Panc1 (cell line): Measurements from ENCODE around the gene VTI1A. TPM values are rescaled to one million over a fixed set of nuclear protein-coding genes. Genes with fewer than 3 reads are reported as not detected.

Experiments used
- ATAC-seq: fragments of 200-7000 bp; cut with Tn5 transposase; 2 replicates; pipeline ENCODE4 v1.9.1; 2020; ENCODE audit warnings: mild to moderate bottlenecking, moderate library complexity
- BruUV-seq: library from RNA; stranded (reverse); fragments of 400-500 nt; replicated peaks from 2 replicates; lab custom pipeline; 2021; lab: Mats Ljungman, UMichigan
- CTCF ChIA-PET: fragments of 300-600 bp; sonication (Branson Sonifier 250); formaldehyde crosslinking; loops from one replicate; lab custom pipeline; 2022; ENCODE audit warnings: antibody characterized with exemption; lab: Charles Lee
- POLR2A ChIA-PET: fragments of 300-600 bp; sonication (Branson Sonifier 250); formaldehyde crosslinking; loops from one replicate; lab custom pipeline; 2022; ENCODE audit warnings: antibody characterized with exemption; lab: Charles Lee
- DNase-seq: peaks from one replicate; pipeline ENCODE4 v3.0.0-alpha.2; 2010; ENCODE audit warnings: low read depth, low spot score
- H3K27ac ChIP-seq: 2 replicates; pipeline ENCODE4 v1.5.1; 2011; ENCODE audit warnings: mild to moderate bottlenecking, low read length, inconsistent platforms
- H3K27me3 ChIP-seq: fragments of 200-500 bp; sonication (Bioruptor generic); 2 replicates; pipeline ENCODE4 v1.6.0; 2014; ENCODE audit warnings: low read length, inconsistent platforms; ENCODE audit not compliant: control insufficient read depth, insufficient read depth
- H3K36me3 ChIP-seq: fragments of 200-500 bp; sonication (Bioruptor generic); 2 replicates; pipeline ENCODE4 v1.5.1; 2014; ENCODE audit warnings: inconsistent platforms, mild to moderate bottlenecking, low read length, moderate library complexity; ENCODE audit not compliant: control insufficient read depth, insufficient read depth
- H3K4me1 ChIP-seq: 2 replicates; pipeline ENCODE4 v1.5.1; 2011; ENCODE audit warnings: inconsistent platforms, mild to moderate bottlenecking, low read length, moderate library complexity; ENCODE audit not compliant: control insufficient read depth, insufficient read depth
- H3K4me3 ChIP-seq, 2 experiments: 2 replicates each; pipeline ENCODE4 v1.5.1; 2011 to 2012; ENCODE audit warnings: low read depth in 2 of 2, low read length in 2 of 2, mild to moderate bottlenecking in 2 of 2, inconsistent platforms in 1 of 2, moderate library complexity in 1 of 2
- H3K9me3 ChIP-seq: fragments of 200-500 bp; sonication (Bioruptor generic); 2 replicates; pipeline ENCODE4 v1.5.1; 2014; ENCODE audit warnings: low read depth, mild to moderate bottlenecking, inconsistent platforms, low read length, moderate library complexity; ENCODE audit not compliant: control insufficient read depth, insufficient read depth
- CTCF ChIP-seq: fragments of 450-650 bp; IDR thresholded peaks from 2 replicates; pipeline ENCODE4 v1.5.1; 2017; ENCODE audit warnings: mild to moderate bottlenecking
- POLR2AphosphoS5 ChIP-seq: IDR thresholded peaks from 2 replicates; pipeline ENCODE4 v1.6.1; 2012; ENCODE audit warnings: mild to moderate bottlenecking, low read depth, low read length, moderate library complexity
- SIN3A ChIP-seq: IDR thresholded peaks from 2 replicates; pipeline ENCODE4 v1.6.1; 2012; ENCODE audit warnings: low read depth, mild to moderate bottlenecking, low read length, moderate library complexity, borderline replicate concordance; ENCODE audit not compliant: insufficient read depth
- TCF7L2 ChIP-seq: IDR thresholded peaks from 2 replicates; pipeline ENCODE4 v1.6.1; 2011; ENCODE audit warnings: mild to moderate bottlenecking, low read depth, low read length, inconsistent platforms
- in situ Hi-C: cut with HindIII; loops from 2 replicates; pipeline ENCODE4 v1.10.0; 2016; ENCODE audit warnings: low sequenced_read_pairs, low pct_unique_long_range_greater_than_20kb
- intact Hi-C: fragments of 100-400 bp; cut with micrococcal nuclease; formaldehyde crosslinking; loops from one replicate; pipeline ENCODE4 v1.10.0; 2022; ENCODE audit not compliant: unreplicated experiment
- total RNA-seq: library from RNA; stranded (reverse); gene quantifications from one replicate; pipeline ENCODE4 v1.2.1, GENCODE V29; 2021; ENCODE audit not compliant: unreplicated experiment
- TF ChIP-seq, protein P1 (sequence below), 2 experiments: IDR thresholded peaks; 2 replicates each; pipeline ENCODE4 v1.6.1; 2011 to 2012; ENCODE audit warnings: low read depth in 2 of 2, control low read depth in 1 of 2, low read length in 1 of 2, mild to moderate bottlenecking in 1 of 2, moderate library complexity in 1 of 2; ENCODE audit not compliant: insufficient read depth in 1 of 2

VTI1A gene
- total RNA-seq, 1 experiment from 2014 or later: 36.3 TPM

DNA sequence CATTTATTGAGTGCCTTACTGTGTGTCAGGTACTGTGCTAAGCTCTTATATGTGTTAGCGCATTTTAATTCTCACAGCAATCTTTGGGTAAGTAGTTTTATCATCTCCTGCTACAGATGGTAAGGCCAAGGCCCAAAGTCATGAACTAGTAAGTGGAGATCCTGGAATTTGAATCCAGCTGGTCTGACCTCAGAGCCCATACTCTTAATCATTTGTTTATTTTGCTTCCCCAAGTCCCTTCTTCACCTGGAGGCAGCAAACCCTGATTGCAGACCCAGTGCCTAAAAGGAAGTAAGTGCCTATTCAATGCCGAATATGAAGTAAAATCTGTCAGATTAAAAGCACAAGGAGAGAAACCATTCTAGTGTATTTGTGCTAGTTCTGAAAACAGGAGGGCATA, 320.1 kb downstream of the VTI1A start:
- Histone ChIP-seq H3K4me1 (no peaks in the 10 kb centered on the region), H3K36me3 (no peaks in the 10 kb centered on the region), H3K9me3 (no peaks in the 10 kb centered on the region), H3K4me3 (no peak overlapping the region), H3K27ac (peak overlapping the region; percentile 9; the same call in 1 of the 2 replicates), H3K27me3 (no peaks in the 10 kb centered on the region)
- in situ Hi-C loops: no loop called here
- ATAC-seq (no peak), DNase-seq (no peak)
- ChIA-PET POLR2A (interaction anchor here (0.6 kb wide), 1 partner anchor 137 kb away, joined by 3 read pairs; no protein-coding TSS in a partner anchor), CTCF (interaction anchor here (0.6 kb wide), 1 partner anchor 17 kb away, joined by 5 read pairs; no protein-coding TSS in a partner anchor)
- TF ChIP-seq, protein P1, sequence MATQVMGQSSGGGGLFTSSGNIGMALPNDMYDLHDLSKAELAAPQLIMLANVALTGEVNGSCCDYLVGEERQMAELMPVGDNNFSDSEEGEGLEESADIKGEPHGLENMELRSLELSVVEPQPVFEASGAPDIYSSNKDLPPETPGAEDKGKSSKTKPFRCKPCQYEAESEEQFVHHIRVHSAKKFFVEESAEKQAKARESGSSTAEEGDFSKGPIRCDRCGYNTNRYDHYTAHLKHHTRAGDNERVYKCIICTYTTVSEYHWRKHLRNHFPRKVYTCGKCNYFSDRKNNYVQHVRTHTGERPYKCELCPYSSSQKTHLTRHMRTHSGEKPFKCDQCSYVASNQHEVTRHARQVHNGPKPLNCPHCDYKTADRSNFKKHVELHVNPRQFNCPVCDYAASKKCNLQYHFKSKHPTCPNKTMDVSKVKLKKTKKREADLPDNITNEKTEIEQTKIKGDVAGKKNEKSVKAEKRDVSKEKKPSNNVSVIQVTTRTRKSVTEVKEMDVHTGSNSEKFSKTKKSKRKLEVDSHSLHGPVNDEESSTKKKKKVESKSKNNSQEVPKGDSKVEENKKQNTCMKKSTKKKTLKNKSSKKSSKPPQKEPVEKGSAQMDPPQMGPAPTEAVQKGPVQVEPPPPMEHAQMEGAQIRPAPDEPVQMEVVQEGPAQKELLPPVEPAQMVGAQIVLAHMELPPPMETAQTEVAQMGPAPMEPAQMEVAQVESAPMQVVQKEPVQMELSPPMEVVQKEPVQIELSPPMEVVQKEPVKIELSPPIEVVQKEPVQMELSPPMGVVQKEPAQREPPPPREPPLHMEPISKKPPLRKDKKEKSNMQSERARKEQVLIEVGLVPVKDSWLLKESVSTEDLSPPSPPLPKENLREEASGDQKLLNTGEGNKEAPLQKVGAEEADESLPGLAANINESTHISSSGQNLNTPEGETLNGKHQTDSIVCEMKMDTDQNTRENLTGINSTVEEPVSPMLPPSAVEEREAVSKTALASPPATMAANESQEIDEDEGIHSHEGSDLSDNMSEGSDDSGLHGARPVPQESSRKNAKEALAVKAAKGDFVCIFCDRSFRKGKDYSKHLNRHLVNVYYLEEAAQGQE (IDR thresholded peaks at IDR 0.05; ENCODE audit: insufficient read depth in 1 of 2, low read depth in 2 of 2, low read length in 1 of 2): no peak
- no peak for TF ChIP-seq TCF7L2
- no peak for TF ChIP-seq SIN3A
- TF ChIP-seq CTCF: no peak
- TF ChIP-seq POLR2AphosphoS5: no peak
- no TSS peak for BruUV-seq
- intact Hi-C loops: no loop called here

DNA sequence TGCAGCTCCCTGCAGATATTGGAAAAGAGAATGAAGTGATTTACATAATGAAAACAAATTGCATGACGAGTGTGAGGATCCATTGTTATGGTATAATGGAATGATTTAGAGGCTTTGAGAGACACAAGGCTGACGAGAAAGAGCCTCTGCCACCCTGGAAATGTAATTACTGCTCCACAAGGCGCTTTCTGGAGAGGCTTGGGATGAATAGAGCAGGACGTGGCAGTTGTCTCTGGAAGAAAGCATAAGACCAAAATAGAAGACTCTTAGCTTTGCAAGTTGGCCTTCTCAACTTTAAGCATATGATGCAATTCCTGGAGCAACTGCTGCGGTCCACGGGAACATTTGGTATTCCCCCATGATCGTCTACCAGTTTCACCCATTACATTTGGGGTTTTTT, 321.1 kb downstream of the VTI1A start:
- no peaks in the 10 kb centered on the region for H3K9me3 ChIP-seq
- no peak overlapping the region for H3K4me3 ChIP-seq
- peak overlapping the region; percentile 26; the same call in 1 of the 2 replicates for H3K27ac ChIP-seq
- ChIA-PET POLR2A (no interaction called here), CTCF (no interaction called here)
- no peak for ATAC-seq
- no peak for DNase-seq
- in situ Hi-C loops (no loop called here), intact Hi-C loops (no loop called here)
- H3K27me3 ChIP-seq: no peaks in the 10 kb centered on the region
- BruUV-seq: no TSS peak
- no peaks in the 10 kb centered on the region for H3K36me3 ChIP-seq
- TF ChIP-seq SIN3A (no peak), CTCF (no peak)
- TF ChIP-seq, protein P1 (IDR thresholded peaks at IDR 0.05; ENCODE audit: insufficient read depth in 1 of 2, low read depth in 2 of 2, low read length in 1 of 2): no peak
- H3K4me1 ChIP-seq: no peaks in the 10 kb centered on the region
